ENCODE results near the gene PLCG2.

DNA sequence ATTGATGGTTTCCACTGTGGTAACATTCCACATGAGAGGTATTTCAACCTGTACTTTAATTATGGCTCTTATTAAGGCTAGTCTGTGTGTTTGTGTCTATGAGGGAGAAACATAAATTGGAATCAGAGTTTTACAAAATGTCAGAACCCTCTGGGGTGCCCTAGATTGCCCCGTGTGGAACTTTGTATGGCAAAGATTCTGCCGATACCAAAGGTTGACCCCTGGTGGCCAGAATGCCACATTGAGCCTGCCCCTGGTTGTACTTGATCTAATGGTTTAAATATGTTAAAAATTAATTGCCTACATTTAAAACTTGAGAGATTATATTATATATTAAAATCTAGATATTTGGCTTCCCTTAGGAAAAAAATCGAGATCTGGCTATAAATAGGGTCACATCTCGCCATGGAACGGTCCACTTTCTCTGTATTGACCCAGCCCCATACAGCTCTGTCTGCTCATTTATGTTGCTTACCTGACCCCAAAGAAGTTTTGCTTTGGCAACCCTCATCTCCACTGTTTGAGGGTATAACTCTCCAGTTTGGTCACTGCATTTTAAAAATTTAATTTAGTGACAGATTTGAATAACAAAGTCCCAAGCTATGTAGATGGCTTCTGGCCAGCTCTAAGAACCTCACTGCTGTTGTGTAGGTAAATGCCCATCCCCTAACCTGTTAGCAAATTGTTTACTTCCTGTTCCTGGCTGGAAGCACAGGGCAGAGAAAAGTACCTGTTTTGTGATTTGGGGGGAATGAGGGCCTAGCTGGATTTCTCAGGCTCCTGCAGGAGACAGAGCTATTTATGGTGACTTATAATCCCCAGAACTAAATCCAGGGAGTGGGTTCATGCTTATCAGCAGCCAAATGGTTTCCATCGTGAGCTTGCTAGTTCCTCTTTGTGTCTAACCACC is 95.0 kb downstream of the PLCG2 start:
- TF ChIP-seq, protein P1, sequence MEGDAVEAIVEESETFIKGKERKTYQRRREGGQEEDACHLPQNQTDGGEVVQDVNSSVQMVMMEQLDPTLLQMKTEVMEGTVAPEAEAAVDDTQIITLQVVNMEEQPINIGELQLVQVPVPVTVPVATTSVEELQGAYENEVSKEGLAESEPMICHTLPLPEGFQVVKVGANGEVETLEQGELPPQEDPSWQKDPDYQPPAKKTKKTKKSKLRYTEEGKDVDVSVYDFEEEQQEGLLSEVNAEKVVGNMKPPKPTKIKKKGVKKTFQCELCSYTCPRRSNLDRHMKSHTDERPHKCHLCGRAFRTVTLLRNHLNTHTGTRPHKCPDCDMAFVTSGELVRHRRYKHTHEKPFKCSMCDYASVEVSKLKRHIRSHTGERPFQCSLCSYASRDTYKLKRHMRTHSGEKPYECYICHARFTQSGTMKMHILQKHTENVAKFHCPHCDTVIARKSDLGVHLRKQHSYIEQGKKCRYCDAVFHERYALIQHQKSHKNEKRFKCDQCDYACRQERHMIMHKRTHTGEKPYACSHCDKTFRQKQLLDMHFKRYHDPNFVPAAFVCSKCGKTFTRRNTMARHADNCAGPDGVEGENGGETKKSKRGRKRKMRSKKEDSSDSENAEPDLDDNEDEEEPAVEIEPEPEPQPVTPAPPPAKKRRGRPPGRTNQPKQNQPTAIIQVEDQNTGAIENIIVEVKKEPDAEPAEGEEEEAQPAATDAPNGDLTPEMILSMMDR (IDR thresholded peaks at IDR 0.05): peak; percentile 74 to 91 (median 88)
- no peak for TF ChIP-seq POLR2A (IDR thresholded peaks at IDR 0.05)
